Measurements from ENCODE around the gene HPGD.

HPGD gene

DNA sequence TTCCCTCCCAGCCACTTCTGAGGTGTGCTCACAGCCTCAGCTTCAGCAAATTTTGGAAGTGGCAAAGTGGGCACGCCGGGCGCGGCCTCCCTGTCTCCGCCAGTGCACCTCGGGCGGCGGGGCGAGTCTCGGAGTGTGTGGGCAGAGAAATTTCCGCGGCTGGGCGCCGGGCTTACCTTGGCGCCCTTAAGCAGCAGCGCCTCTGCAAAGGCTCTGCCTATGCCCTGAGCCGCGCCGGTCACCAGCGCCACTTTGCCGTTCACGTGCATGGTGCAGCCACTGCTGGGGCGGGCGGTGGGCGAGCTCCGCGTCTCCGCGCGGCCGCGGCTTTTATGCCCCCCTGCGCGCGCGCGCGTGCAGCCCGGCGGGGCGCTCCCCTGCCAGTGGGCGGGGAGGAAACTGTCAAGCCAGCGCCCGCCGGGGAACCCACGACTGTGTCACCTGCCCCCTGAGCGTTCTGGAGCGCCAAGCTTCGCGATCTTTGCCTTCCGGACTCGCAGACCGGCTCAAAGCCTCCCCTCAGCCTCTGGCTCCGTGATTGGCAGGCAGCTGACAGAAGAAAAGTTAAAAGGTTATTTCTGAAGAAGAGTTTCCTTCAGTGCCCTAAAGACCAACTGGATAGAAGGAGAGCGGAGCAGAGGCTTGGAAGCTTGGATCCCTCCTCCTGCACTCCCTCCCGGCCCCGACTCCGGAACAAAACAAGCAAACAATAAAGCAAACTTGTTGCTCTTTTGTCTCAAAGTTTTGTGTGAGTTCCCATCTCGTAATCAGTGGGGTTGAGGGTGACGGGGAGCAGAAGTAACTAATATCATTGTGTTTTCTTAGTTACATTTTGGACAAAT lies at the start of gene HPGD:
HPGD (minus strand) TSS at position 306 of the 842 bp plus-strand sequence; CDS start at position 269, 37 bp downstream.
- no peak for DNase-seq (ENCODE audit: low read depth in 2 of 2)

DNA sequence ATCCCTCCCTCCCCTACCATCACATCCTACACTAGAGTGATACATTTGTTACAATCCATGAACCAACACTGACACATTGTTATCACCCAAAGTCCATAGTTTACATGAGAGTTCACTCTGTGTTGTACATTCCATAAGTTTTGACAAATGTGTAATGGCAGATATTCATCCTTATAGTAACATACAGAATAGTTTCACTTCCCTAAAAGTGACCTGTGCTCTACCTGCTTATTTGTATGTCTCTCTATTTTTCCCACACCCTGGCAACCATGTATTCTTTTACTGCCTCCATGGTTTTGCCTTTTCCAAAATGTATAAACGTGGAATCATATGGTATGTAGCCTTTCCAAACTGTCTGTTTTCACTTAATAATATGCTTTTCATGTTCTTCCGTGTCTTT lies 42.2 kb upstream of the HPGD start:
- DNase-seq (ENCODE audit: low read depth in 2 of 2) = no peak

DNA sequence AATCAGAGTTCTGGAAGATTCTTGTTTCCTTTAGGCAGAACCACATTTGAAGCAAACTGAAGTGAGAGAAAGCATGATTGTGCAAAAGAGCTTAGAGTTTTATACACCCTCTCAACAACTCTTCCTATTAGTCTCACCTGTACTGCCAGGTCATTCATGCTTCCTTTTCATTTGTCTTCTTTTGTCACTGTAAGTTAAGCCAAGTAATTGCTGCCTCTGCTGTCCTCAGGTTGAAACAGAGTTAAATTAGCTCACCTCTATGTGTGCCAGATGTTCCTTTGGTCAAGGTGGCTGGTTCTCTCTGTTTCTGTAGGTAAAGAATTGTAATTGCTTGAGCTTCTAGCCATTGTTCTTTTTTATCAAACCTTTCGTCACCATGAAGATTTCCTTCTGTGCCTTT lies 41.1 kb upstream of the HPGD start:
- no peak for DNase-seq (ENCODE audit: low read depth in 2 of 2)

DNA sequence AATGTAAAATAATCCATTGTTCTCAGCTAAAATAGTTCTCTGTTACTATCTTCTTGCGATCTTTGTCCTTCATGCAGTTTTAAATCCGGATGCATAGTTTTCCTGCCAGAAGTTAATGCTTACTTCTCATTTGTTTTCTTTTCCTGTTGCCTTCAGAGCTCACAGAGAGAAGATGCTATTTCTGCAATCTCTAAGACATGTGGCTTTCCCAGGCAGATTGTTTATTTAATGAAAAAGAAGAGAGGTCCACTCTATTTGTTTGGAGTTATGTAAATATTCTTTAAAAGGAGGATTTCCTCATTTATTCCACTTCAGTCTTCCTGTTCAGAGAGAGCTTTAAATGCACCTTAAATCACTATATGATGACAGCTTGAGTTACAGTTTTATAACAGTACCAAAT lies 39.3 kb upstream of the HPGD start:
- DNase-seq (ENCODE audit: low read depth in 2 of 2) = peak; percentile 17 to 30

DNA sequence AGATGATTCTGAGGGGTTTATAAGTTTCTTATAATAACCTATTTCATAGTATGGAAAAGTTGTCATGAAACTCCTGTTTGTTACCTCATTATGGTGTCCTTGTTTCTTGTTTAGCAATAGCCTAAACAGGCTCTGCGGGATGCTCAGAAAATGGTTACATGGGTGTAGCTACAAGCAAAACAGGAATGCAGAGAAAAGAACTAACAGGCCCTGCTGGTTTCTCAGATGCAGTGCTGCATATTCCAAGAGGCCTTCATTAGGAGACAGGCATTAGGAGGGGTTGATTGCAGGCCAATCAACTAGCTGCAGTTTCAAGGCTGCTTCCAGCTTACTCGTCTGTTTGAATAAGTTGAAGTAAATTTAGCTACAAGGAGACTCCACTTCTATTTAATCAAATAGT lies 37.6 kb upstream of the HPGD start:
- DNase-seq (ENCODE audit: low read depth in 2 of 2) = no peak

DNA sequence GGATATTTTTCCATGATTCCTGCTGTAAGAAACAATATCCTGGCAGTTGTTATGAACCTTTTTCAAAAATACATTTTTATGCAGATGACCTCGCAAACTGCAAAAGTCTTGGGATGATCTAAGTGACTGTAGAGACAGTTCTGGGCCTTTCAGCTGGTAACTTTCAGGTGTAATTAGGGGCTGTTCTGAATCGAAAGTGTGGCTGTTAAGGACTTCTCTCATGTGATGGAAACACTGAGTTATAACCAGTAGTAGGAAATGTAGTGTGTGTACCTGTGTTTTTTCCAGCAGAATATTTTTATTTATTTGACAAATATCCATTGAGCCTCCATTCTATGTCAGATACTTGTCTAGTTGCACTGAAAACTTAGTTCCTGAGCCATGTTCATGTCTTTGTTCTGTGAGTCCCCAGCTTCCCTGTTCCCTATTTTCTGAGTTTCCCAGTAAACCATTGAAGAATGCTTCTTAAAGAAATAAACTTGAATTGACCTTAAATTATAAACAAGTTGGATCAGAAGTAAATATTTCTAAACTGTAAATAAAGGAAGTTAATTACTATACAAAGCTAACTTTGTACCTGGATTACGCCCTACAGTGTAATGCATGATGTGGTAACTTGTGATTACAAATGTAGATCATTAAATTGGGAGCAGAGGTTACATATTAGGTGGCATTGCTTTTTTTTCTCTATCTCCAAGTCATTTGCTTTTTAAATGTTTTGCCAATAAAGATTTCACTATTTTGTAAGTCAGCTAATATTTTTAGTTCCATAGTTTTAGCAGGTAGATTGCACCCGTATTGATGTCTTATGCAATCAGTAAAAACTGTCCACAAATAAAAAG lies 33.7 kb upstream of the HPGD start:
- no peak for DNase-seq (ENCODE audit: low read depth in 2 of 2)

DNA sequence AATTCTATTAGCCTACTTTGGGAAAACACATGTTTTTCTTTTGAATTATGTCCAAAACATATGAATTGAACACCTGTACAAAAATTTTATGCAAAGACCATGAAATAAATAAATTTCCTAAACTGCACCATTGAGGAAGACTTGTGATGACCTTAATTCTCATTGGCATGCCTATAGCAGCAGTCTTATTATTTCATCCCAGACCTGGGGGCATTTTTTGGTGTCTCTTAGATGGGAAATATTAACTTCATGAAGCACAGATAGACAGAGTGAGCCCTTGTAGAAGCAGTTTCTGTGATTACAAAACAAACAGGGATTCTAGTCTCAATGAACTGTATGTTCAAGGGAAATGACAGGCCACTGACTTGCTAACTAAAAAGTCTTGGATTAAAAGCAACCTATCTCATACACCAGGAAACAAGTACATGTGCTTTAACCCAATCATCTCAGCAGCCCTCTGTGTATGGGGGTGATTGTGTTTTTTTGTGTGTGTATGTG lies 32.0 kb upstream of the HPGD start:
- DNase-seq (ENCODE audit: low read depth in 2 of 2) = no peak

DNA sequence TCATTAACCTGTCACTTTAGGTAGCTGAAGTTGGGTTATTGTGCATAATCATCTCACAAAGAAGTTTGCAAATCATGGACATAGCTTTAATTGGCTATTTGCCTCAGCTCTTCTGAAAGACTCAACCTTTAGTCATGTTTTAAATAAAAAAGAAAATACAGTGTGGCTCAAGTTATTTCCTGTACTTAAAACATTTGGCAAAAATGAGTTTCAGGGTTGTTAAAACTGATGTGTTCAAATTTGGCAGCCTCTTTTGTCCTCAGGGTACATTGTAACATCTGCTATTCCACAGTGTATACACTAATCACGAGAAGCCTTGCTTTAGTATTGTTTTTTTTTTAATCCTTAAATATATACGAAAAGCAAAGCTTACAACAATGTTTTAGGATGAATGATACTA lies 31.5 kb upstream of the HPGD start:
- DNase-seq (ENCODE audit: low read depth in 2 of 2) = peak; percentile 55 to 59

DNA sequence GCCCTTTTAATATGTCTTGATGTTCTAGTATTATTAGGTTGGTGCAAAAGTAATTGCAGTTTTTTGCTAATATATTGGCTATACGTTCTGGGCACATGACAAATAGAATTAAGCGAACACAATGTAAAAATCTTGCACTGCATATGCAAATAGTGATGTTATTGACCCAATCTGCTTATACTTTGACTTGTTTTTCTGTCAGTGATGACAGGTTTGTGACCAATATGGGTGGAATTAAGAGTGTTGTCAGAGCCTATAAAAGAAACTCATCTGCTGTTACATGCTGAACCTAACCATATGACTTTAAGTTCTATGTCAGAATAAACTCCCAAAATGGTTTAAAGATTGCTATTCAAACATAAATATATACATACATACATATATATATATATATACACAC lies 30.7 kb upstream of the HPGD start:
- no peak for DNase-seq (ENCODE audit: low read depth in 2 of 2)

DNA sequence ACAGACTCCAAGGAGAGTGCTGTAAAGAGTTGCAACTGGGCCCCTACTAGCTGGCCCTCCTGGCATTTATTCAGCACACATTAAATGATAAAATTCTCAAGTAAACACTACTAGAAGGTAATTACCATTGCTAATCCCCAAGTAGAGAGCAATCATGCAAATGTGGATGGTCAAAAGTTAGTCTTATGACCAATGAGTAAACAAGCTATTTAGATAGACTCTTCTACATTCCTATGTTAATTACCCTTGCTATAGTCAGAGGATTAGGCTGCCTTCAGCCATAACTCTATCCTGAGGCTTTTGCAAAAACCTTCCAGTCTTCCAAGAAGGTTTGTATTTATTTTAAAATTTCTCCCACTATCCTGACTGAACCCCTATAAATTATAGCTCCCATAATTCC lies 28.3 kb upstream of the HPGD start:
- no peak for DNase-seq (ENCODE audit: low read depth in 2 of 2)

DNA sequence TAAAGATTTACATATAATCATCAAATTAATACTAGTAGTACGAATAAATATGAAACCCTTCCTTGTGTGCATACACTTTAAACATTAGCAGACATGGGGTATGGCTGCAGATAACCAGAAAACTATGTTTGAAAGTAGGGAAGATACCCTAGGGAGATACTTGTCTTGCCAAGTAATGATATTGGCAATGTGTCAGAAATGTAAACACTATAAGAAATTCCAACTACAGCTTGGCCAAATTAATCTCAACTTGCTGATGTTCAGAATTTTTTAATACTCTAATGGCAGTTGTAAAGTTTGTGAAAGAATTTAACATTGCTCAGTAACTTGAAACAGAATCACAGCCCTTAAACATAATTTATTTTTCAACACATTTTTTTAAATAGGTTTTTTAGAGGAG lies 27.4 kb upstream of the HPGD start:
- peak; percentile 80 to 89 for DNase-seq (ENCODE audit: low read depth in 2 of 2)

DNA sequence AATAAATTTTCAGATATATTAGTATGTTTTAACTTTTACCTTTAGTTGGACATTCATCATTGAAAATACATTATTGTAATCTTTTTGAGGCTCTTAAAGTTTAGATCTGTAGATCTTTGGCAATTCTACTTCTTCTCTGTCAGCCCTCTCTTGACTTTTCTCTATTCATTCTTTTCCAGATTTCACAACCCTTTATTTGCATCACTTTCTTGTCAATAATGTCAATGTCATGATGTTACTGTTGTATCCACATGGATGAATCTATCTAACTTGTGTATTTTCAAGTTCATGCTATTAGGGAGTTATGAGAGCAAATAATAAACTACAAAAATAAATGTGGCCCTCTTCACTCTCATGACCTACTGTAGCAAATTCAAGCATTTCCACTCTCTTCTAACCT lies 23.0 kb upstream of the HPGD start:
- no peak for DNase-seq (ENCODE audit: low read depth in 2 of 2)

DNA sequence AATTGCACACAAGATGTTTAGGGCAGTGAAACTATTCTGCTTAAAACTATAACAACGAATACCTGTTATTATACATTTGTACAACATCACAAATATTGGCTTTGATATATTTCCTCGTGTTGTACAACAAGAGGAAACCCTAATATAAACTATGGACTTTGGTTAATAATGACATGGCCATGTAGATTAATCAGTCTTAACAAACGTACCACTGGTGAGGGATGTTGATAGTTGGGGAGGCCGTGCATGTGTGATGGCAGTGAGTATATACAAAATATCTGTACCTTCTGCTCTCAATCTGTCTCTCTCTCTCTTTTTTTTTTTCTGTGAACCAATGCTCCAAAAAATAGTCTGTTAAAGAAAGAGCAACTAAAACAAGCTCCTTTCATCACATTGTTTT lies 22.2 kb upstream of the HPGD start:
- no peak for DNase-seq (ENCODE audit: low read depth in 2 of 2)

DNA sequence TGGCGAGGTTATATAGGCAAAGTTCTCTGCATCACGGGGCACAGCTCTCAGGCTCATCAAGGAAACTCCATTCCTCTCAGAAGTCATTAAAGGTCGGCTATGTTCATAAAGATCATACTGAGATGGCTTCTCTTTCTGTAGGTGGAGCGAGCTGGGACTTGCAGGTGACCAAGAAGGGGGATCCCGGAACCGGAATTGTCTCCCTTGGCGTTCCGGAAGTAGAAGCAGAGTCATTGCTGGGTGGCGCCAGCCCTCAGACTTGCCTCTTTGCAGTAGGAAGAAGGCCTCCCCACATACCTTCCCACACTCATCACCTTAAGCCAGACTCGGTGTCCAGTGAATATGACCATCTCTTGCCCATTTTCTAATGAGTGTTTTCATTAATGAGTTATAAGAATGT lies 17.9 kb upstream of the HPGD start:
- no peak for DNase-seq (ENCODE audit: low read depth in 2 of 2)

DNA sequence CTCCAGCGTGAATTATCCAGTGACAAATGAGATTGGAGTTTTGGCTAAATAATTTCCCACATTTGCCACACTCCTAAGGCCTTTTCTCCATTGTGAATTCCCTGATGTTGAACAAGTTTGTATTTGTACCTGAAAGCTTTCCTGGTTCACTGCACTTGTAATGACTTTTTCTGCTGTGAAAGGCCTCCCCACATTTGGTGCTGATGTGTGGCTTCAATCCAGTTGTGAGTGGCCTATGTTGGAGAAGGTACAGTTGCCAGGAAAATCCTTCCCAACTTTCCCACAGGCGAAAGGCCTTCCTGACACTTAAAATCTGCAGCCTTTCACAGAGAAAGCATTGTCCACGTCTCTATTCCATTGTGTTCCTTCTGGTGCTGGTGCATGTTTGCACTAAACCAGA lies 17.3 kb upstream of the HPGD start:
- no peak for DNase-seq (ENCODE audit: low read depth in 2 of 2)

DNA sequence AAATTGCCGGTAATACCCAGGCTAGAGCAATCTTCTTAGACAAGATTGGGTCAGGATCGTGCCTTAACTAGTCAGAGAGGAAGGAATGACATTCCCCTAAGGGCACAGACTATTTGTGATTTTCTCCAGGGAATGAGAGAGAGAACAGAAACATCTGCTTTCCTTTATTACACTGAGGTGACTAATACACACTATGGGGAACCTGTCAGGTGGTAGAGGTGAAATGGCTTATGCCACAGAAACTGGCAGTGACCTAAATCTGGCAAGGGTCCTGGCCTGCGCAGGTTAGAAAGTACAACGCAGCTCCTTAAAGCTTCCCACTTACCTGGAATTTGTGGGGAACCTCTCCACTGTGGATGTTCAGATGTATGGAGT lies 16.6 kb upstream of the HPGD start:
- no peak for DNase-seq (ENCODE audit: low read depth in 2 of 2)

DNA sequence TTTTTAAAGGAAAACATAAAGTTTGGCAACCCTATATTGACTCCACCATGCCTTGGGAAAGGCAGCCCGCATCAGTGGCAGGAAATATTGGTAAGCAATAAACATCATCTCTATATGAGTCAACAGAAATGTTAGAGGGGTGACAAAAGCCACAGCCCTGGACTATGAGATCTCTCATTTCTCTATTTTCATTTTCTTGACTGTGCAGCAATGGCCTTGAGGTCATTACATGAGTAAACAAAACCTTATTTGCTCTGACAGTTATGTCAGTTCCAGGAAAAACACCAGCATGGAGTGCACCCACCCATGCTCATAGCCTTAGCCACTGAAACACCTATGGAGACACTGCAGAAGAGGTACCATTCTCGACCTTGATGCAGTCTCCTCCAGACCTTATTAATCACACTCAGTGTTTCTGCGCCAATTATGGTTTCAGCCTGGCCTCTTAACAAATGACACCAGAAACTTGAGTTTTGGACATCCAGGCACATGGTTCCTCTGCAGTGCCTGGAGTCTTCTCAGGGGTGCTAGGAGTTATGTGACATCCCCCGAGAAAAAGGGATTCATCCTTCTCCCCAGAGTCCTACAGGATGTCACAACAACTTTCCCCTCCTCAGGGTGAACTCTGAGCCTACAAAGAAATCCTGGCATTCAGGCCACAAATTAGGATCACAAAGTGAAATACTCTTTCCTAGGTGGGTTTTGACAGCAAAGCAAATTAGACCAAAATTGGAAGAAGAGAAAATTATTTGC lies 16.0 kb upstream of the HPGD start:
- no peak for DNase-seq (ENCODE audit: low read depth in 2 of 2)

DNA sequence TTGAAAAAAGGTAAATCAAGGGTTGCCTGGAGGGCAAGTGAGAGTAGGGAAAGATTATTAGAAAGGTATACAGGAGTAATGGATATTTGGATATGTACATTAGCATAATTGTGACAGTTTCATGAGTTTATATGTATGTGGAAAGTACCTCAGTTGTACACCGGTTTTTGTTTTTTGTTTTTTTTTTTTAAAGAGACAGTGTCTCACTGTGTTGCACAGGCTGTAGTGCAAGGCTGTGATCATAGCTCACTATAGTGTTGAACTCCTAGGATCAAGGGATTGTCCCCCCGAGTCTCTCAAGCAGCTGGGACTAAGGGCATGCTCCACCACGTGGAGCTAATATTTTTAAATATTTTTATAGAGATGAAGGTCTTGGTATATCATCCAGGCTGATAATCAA lies 15.3 kb upstream of the HPGD start:
- DNase-seq (ENCODE audit: low read depth in 2 of 2) = no peak

DNA sequence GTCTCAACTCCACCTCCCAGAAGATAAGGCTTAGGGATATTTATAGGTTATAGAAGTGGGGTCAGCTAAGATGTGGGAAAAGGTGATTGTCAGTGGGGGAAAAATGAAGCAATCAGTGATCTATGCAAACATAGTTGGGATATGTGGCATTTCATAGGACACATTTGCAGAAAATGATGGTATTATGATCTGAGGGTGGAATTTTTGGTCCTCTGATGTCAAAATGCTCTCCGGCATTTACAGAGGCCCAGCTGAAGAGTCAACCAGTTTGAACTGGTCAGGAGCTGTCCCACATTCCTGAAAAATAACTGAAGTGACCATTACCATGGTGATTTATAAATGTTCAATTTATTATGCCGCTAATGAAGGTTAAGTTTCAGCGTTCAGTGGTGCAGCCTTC lies 12.2 kb upstream of the HPGD start:
- no peak for DNase-seq (ENCODE audit: low read depth in 2 of 2)

DNA sequence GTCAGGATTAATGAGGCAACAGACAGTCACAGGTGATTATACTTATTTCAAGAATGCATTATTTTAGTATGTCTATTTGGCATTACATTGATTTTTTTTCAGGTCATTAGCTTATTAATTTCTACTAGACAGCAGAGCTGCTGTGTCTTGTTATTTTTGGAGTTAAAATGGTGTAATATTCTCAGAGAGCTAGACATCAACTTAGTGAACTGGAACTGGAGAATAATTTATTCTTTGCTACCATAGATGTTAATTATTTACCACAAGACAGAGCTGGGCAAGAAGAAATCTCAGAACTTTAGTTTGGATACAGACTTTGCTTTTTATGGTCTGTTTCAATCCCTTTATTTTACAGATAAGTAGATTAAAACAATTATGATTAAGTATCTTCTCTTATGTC lies 10.2 kb upstream of the HPGD start:
- no peak for DNase-seq (ENCODE audit: low read depth in 2 of 2)

DNA sequence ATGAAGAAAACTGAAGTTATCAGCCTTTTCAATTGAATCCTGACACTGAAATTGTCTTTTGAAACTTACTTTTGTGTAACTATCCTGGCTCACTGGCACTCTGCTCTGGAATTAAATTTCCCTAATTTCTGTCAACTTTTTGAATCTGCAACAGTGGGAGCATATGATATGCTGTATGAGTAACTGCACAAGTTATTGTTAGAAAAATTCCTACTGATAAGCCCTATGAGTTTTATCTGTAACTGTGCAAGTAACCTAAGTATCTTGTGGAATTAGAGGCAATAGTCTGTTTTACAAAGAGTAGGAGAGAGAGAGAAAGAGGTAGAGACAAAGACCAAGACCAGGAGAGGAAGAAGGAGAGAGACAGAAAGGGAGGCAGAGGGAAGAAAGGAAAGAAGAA lies 9.2 kb upstream of the HPGD start:
- DNase-seq (ENCODE audit: low read depth in 2 of 2) = no peak

DNA sequence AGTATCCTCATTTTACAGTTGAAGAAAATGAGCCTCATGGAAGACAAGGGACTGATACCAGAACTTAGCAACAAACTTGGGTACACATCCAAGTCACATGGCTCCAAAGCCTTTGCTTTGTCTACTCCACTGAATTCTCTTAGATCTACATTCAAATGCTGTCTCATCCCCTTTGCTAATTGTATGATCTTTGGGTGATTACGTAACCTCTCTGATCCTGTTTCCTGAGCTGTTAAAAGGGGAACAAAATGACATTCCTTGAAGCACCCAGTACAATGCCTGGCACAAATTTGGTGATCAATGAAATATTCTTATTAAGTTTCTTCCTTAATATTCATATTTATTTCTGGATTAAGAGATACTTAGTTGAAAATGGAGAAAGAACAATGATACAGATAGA lies 5.9 kb upstream of the HPGD start:
- DNase-seq (ENCODE audit: low read depth in 2 of 2) = no peak
